GM19395 (cell line): ENCODE measurements around the gene SEMA5A.

ENCODE experiments used
- ATAC-seq: cut with Tn5 transposase; IDR thresholded peaks from one replicate; pipeline ENCODE4 v1.9.1; 2021; ENCODE audit warnings: mild to moderate bottlenecking, moderate library complexity; ENCODE audit not compliant: unreplicated experiment

SEMA5A gene

GRCh38 chr5:9194509-9194908 is 351.4 kb downstream of the SEMA5A start:
- ATAC-seq = no peak

- no peak for ATAC-seq
Measured at GRCh38 chr5:9192266-9192665, 353.6 kb downstream of the SEMA5A start.

- ATAC-seq = no peak
Measured at GRCh38 chr5:9189681-9190080, 356.2 kb downstream of the SEMA5A start.

- ATAC-seq = no peak
Measured at GRCh38 chr5:9188956-9189355, 356.9 kb downstream of the SEMA5A start.

GRCh38 chr5:9188131-9188530 is 357.7 kb downstream of the SEMA5A start:
- no peak for ATAC-seq

GRCh38 chr5:9187614-9188013 is 358.3 kb downstream of the SEMA5A start:
- ATAC-seq = no peak

- no peak for ATAC-seq
Measured at GRCh38 chr5:9186069-9186468, 359.8 kb downstream of the SEMA5A start.

GRCh38 chr5:9183992-9184391 is 361.9 kb downstream of the SEMA5A start:
- no peak for ATAC-seq

GRCh38 chr5:9182899-9183695 is 362.8 kb downstream of the SEMA5A start:
- no peak for ATAC-seq

GRCh38 chr5:9176641-9177040 is 369.2 kb downstream of the SEMA5A start:
- ATAC-seq = no peak

- no peak for ATAC-seq
Measured at GRCh38 chr5:9174446-9174845, 371.4 kb downstream of the SEMA5A start.

- ATAC-seq = no peak
Measured at GRCh38 chr5:9173281-9174048, 372.4 kb downstream of the SEMA5A start.

- no peak for ATAC-seq
Measured at GRCh38 chr5:9170026-9170425, 375.8 kb downstream of the SEMA5A start.

GRCh38 chr5:9169557-9169902 is 376.3 kb downstream of the SEMA5A start:
- ATAC-seq = no peak

GRCh38 chr5:9168791-9169556 is 376.9 kb downstream of the SEMA5A start:
- no peak for ATAC-seq

GRCh38 chr5:9166202-9167112 is 379.4 kb downstream of the SEMA5A start:
- no peak for ATAC-seq

- no peak for ATAC-seq
Measured at GRCh38 chr5:9165546-9165945, 380.3 kb downstream of the SEMA5A start.

GRCh38 chr5:9160747-9161146 is 385.1 kb downstream of the SEMA5A start:
- ATAC-seq = no peak

GRCh38 chr5:9157811-9158210 is 388.1 kb downstream of the SEMA5A start:
- ATAC-seq = no peak

GRCh38 chr5:9157020-9157419 is 388.9 kb downstream of the SEMA5A start:
- ATAC-seq = no peak

- no peak for ATAC-seq
Measured at GRCh38 chr5:9156282-9156681, 389.6 kb downstream of the SEMA5A start.
